Tibial nerve (tissue), 4 donors: ENCODE data around the gene MARCO. TPM values are rescaled to one million over a fixed set of nuclear protein-coding genes. Genes with fewer than 3 reads are reported as not detected.
"Not testable (repeated sequence)": the region's sequence is repeated elsewhere in the genome, so short reads cannot be mapped to it uniquely, and the experiment has no call there.

Experiments used
- DNase-seq, 2 donors: peaks; one replicate each; pipeline ENCODE4 v3.0.0-alpha.2; 2019; ENCODE audit warnings: low spot score in 2 of 2
- H3K27ac ChIP-seq, 4 donors: fragments of 200-600 bp; sonication (generic) in 3 of 4; one replicate each; pipeline ENCODE4 v1.5.1; 2017 to 2019; ENCODE audit warnings: mild to moderate bottlenecking in 1 of 4
- H3K27me3 ChIP-seq, 2 donors: fragments of 200-600 bp; sonication (generic) in 1 of 2; one replicate each; pipeline versions ENCODE4 v1.5.1 to v1.6.0; 2017 to 2019
- H3K36me3 ChIP-seq, 3 donors: fragments of 200-600 bp; sonication (generic); one replicate each; pipeline ENCODE4 v1.5.1; 2018 to 2019
- H3K4me1 ChIP-seq, 4 donors: fragments of 200-600 bp; sonication (generic) in 3 of 4; one replicate each; pipeline ENCODE4 v1.5.1; 2017 to 2019
- H3K4me3 ChIP-seq, 4 donors: fragments of 200-600 bp; sonication (generic) in 3 of 4; one replicate each; pipeline ENCODE4 v1.5.1; 2017 to 2019; ENCODE audit warnings: mild to moderate bottlenecking in 1 of 4, moderate library complexity in 1 of 4
- H3K9me3 ChIP-seq, 4 donors: fragments of 200-600 bp; sonication (generic) in 3 of 4; one replicate each; pipeline ENCODE4 v1.5.1; 2017 to 2019
- EP300 ChIP-seq, 2 donors: sonication (generic); formaldehyde crosslinking; IDR thresholded peaks; one replicate each; pipeline ENCODE4 v1.6.1; 2017; ENCODE audit warnings: antibody characterized with exemption in 2 of 2, mild to moderate bottlenecking in 1 of 2
- POLR2A ChIP-seq, 2 donors: fragments of 450-650 bp; IDR thresholded peaks; one replicate each; pipeline ENCODE4 v1.6.1; 2017; ENCODE audit warnings: antibody characterized with exemption in 2 of 2, mild to moderate bottlenecking in 2 of 2, moderate library complexity in 2 of 2
- WGBS, 2 donors: methylation state at CpG; one replicate each; pipeline ENCODE4 v1.1.5; 2018; 5-methylcytosine and 5-hydroxymethylcytosine counted together
- total RNA-seq, 4 donors: library from RNA; depleted of rRNA; stranded (reverse); fragments of >200 nt; gene quantifications; one replicate each; pipeline ENCODE4 v1.1.0, GENCODE V29; 2016
- TF ChIP-seq, protein P1 (sequence below), 5 experiments: fragments of 200-600 bp in 3 of 5; fragments of 450-650 bp in 2 of 5; sonication (generic) in 3 of 5; IDR thresholded peaks; one replicate each; pipeline ENCODE4 v1.5.1; 2016 to 2019; ENCODE audit warnings: antibody characterized with exemption in 5 of 5, mild to moderate bottlenecking in 3 of 5, moderate library complexity in 2 of 5

The MARCO gene
- total RNA-seq, 4 donors from 2014 or later = 11.1 to 59.4 (median 14.8) TPM

DNA sequence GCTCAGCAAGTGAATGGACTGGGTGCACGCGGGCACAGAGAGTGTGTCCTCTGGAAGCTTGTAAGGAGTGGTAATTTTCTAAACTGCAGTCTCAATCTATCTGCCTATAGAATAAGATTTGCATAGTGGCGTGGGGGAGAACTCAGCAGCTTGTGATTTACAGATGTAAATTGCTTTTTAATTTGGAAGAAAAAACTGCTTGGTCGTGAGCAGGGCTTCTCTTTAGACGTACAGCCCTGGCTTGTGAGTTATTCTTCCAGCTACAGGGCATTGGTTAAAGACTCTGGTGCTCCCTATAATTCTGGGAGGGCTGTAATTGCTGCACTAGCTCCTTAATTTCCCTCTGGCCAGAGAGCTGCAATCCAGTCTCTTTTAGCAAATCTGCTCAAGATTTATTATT, 84.9 kb downstream of the MARCO start:
- H3K27me3 ChIP-seq = no peaks in the 10 kb centered on the region
- no peaks in the 10 kb centered on the region for H3K9me3 ChIP-seq
- no peak overlapping the region for H3K4me3 ChIP-seq
- no peaks in the 10 kb centered on the region for H3K4me1 ChIP-seq
- DNase-seq = no peak
- WGBS, 2 donors = 59 to 61% methylated on average over 5 of the region's 5 CpGs
- no peaks in the 10 kb centered on the region for H3K36me3 ChIP-seq
- H3K27ac ChIP-seq = no peak overlapping the region
- TF ChIP-seq, protein P1, sequence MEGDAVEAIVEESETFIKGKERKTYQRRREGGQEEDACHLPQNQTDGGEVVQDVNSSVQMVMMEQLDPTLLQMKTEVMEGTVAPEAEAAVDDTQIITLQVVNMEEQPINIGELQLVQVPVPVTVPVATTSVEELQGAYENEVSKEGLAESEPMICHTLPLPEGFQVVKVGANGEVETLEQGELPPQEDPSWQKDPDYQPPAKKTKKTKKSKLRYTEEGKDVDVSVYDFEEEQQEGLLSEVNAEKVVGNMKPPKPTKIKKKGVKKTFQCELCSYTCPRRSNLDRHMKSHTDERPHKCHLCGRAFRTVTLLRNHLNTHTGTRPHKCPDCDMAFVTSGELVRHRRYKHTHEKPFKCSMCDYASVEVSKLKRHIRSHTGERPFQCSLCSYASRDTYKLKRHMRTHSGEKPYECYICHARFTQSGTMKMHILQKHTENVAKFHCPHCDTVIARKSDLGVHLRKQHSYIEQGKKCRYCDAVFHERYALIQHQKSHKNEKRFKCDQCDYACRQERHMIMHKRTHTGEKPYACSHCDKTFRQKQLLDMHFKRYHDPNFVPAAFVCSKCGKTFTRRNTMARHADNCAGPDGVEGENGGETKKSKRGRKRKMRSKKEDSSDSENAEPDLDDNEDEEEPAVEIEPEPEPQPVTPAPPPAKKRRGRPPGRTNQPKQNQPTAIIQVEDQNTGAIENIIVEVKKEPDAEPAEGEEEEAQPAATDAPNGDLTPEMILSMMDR (IDR thresholded peaks at IDR 0.05) = no peak

DNA sequence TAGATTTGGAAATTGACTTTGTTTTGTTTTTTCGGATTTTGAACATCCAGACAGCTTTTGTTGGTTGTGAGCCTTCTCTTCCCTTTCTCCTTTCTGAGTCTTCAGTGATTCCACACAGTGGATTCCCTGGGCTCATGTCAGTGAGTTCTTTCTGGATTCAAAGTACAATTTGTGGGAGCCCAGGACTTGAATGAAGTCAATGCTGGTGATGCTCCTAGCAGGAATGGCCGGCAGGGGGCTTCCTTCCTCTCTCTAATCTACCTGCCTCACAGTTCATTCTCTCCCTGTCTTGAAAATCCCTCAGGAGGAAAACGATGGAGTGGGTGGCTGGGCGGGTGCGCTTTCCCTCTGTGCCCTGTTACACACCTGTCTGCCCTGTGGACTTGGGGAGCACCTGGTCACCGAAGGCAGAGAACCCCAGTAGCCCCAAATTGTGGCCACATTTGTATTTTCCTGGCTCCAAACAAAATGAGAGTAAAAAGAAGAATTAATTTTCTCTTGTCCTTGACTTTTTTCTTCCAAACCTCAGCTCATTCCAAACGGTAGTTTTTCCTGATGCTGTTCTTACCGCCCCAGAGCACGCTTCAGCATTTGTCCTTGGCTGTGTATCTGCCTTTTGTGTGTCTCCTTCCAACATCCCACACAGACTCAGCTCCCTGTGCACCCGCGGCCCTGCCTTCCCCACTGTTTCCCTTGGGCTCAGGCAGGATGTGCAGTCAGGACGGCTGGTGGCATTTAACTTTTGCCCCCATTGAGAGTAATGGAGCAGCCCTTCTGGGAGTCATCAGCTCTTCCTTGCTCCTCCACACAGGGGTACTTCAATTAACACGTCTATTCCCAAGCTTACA, 86.6 kb downstream of the MARCO start:
- TF ChIP-seq, protein P1 (IDR thresholded peaks at IDR 0.05) = no peak
- no peak for TF ChIP-seq EP300 (IDR thresholded peaks at IDR 0.05)
- no peak for TF ChIP-seq POLR2A (IDR thresholded peaks at IDR 0.05)

GRCh38 chr2:119029297-119029696, 87.3 kb downstream of the MARCO start:
- Histone ChIP-seq H3K4me1 (no peaks in the 10 kb centered on the region), H3K9me3 (peaks cover 0 to 10% (median 0%) of the 10 kb centered on the region in 4 donors), H3K27ac (no peak overlapping the region), H3K36me3 (no peaks in the 10 kb centered on the region), H3K27me3 (no peaks in the 10 kb centered on the region), H3K4me3 (no peak overlapping the region)
- no peak for DNase-seq
- TF ChIP-seq, protein P1 (IDR thresholded peaks at IDR 0.05) = no peak
- TF ChIP-seq EP300 (IDR thresholded peaks at IDR 0.05) (no peak), POLR2A (IDR thresholded peaks at IDR 0.05) (no peak)
- 52 to 55% methylated on average over 5 of the region's 5 CpGs for WGBS, 2 donors

More for the DNA sequence above, 86.6 kb downstream of the MARCO start:
- no peak overlapping the region for H3K4me3 ChIP-seq
- H3K36me3 ChIP-seq = no peaks in the 10 kb centered on the region
- H3K4me1 ChIP-seq = no peaks in the 10 kb centered on the region
- no peak for DNase-seq
- H3K27ac ChIP-seq = no peak overlapping the region
- WGBS, 2 donors = 42 to 52% methylated on average over 13 of the region's 13 CpGs
- H3K27me3 ChIP-seq = no peaks in the 10 kb centered on the region
- peaks cover 0 to 4% (median 0%) of the 10 kb centered on the region in 4 donors for H3K9me3 ChIP-seq

GRCh38 chr2:119037922-119038321, 95.9 kb downstream of the MARCO start:
- not testable (repeated sequence) for H3K27me3 ChIP-seq, H3K4me1 ChIP-seq, H3K4me3 ChIP-seq, H3K27ac ChIP-seq, DNase-seq, H3K36me3 ChIP-seq
- 72 to 74% methylated on average over 5 of the region's 5 CpGs for WGBS, 2 donors
- peaks cover 0 to 28% (median under 1%) of the 10 kb centered on the region in 4 donors for H3K9me3 ChIP-seq

DNA sequence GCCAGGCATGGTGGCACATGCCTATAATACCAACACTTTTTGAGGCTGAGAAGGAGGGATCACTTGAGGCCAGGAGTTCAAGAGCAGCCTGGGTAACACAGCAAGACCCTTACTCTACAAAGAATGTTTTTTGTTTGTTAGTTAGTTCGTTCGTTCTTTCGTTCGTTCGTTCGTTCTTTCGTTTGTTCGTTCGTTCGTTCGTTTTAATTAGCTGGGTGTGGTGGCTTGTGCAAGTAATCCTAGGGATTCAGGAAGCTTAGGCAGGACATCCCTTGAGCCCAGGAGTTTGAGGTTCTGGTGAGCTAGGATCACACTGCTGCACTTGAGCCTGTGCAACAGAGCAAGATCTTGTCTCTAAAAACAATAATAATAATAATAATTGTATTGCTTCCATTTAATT, 98.7 kb downstream of the MARCO start:
- no peak for DNase-seq
- H3K4me3 ChIP-seq = no peak overlapping the region
- TF ChIP-seq, protein P1 (IDR thresholded peaks at IDR 0.05) = no peak
- TF ChIP-seq EP300 (IDR thresholded peaks at IDR 0.05) = no peak
- TF ChIP-seq POLR2A (IDR thresholded peaks at IDR 0.05) = no peak
- H3K9me3 ChIP-seq = peaks cover 0 to 24% (median 4%) of the 10 kb centered on the region in 4 donors
- no peak overlapping the region for H3K27ac ChIP-seq
- 83 to 87% methylated on average over 11 of the region's 11 CpGs for WGBS, 2 donors
- no peaks in the 10 kb centered on the region for H3K36me3 ChIP-seq
- H3K27me3 ChIP-seq = no peaks in the 10 kb centered on the region
- no peaks in the 10 kb centered on the region for H3K4me1 ChIP-seq

Other genes with a start within 250 kb of the MARCO start
- under 1 TPM in 3 of 4 donors, not detected in 1; 0.63 to 0.90 (median 0.78) TPM for gene EN1, start 94.5 kb upstream of the MARCO start, total RNA-seq
- gene C1QL2, start 216.6 kb downstream of the MARCO start, total RNA-seq = not detected